Measurements from ENCODE around the gene AHCYL2.

DNA sequence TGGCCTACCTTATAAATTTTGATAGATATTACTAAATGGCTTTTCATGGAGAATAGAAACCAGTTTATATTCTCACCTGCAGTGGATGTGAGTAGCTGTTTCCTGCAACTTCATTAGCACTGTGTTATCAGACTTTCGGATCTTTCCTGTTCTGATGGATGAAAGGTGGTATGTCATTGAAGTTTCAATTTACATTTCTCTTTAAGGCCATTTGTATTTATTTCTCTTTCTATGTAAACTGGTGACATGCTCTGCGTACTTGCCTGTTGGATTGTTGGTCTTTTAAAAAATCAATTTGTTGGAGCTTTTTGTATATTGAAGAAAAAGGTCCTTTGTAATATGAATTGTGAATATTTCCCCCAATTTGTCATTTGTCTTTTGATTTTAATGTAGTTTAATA, 113.6 kb downstream of the AHCYL2 start:
- TF ChIP-seq, protein P1, sequence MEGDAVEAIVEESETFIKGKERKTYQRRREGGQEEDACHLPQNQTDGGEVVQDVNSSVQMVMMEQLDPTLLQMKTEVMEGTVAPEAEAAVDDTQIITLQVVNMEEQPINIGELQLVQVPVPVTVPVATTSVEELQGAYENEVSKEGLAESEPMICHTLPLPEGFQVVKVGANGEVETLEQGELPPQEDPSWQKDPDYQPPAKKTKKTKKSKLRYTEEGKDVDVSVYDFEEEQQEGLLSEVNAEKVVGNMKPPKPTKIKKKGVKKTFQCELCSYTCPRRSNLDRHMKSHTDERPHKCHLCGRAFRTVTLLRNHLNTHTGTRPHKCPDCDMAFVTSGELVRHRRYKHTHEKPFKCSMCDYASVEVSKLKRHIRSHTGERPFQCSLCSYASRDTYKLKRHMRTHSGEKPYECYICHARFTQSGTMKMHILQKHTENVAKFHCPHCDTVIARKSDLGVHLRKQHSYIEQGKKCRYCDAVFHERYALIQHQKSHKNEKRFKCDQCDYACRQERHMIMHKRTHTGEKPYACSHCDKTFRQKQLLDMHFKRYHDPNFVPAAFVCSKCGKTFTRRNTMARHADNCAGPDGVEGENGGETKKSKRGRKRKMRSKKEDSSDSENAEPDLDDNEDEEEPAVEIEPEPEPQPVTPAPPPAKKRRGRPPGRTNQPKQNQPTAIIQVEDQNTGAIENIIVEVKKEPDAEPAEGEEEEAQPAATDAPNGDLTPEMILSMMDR (IDR thresholded peaks at IDR 0.05; ENCODE audit: insufficient read depth, low read length) = no peak
- TF ChIP-seq, protein P2, sequence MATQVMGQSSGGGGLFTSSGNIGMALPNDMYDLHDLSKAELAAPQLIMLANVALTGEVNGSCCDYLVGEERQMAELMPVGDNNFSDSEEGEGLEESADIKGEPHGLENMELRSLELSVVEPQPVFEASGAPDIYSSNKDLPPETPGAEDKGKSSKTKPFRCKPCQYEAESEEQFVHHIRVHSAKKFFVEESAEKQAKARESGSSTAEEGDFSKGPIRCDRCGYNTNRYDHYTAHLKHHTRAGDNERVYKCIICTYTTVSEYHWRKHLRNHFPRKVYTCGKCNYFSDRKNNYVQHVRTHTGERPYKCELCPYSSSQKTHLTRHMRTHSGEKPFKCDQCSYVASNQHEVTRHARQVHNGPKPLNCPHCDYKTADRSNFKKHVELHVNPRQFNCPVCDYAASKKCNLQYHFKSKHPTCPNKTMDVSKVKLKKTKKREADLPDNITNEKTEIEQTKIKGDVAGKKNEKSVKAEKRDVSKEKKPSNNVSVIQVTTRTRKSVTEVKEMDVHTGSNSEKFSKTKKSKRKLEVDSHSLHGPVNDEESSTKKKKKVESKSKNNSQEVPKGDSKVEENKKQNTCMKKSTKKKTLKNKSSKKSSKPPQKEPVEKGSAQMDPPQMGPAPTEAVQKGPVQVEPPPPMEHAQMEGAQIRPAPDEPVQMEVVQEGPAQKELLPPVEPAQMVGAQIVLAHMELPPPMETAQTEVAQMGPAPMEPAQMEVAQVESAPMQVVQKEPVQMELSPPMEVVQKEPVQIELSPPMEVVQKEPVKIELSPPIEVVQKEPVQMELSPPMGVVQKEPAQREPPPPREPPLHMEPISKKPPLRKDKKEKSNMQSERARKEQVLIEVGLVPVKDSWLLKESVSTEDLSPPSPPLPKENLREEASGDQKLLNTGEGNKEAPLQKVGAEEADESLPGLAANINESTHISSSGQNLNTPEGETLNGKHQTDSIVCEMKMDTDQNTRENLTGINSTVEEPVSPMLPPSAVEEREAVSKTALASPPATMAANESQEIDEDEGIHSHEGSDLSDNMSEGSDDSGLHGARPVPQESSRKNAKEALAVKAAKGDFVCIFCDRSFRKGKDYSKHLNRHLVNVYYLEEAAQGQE (IDR thresholded peaks at IDR 0.05; ENCODE audit: insufficient replicate concordance, low read depth) = no peak
